Osteocyte (in vitro differentiated cells): ENCODE data around the gene AP5Z1. TPM values are rescaled to one million over a fixed set of nuclear protein-coding genes. Genes with fewer than 3 reads are reported as not detected.

Experiments used
- DNase-seq: peaks from one replicate; pipeline ENCODE4 v3.0.0; 2021; ENCODE audit warnings: mixed read lengths; ENCODE audit not compliant: unreplicated experiment; ENCODE audit errors: extremely low spot score
- H3K27ac Mint-ChIP-seq: one replicate; pipeline ENCODE4 v1.8.0; 2021; ENCODE audit warnings: mild to moderate bottlenecking, mixed read lengths; ENCODE audit not compliant: unreplicated experiment
- H3K27me3 Mint-ChIP-seq: one replicate; pipeline ENCODE4 v1.8.0; 2021; ENCODE audit warnings: mixed read lengths; ENCODE audit not compliant: unreplicated experiment
- H3K36me3 Mint-ChIP-seq: one replicate; pipeline ENCODE4 v1.8.0; 2021; ENCODE audit warnings: mixed read lengths; ENCODE audit not compliant: unreplicated experiment
- H3K4me1 Mint-ChIP-seq: one replicate; pipeline ENCODE4 v1.8.0; 2021; ENCODE audit warnings: mixed read lengths; ENCODE audit not compliant: unreplicated experiment
- H3K4me3 Mint-ChIP-seq: one replicate; pipeline ENCODE4 v1.8.0; 2021; ENCODE audit warnings: mild to moderate bottlenecking, moderate library complexity, mixed read lengths; ENCODE audit not compliant: unreplicated experiment
- H3K9me3 Mint-ChIP-seq: one replicate; pipeline ENCODE4 v1.8.0; 2021; ENCODE audit warnings: mixed read lengths; ENCODE audit not compliant: unreplicated experiment
- CTCF ChIP-seq: fragments of 200-600 bp; sonication (generic); IDR thresholded peaks from 2 replicates; pipeline ENCODE4 v1.5.0; 2021; ENCODE audit warnings: antibody characterized with exemption, mild to moderate bottlenecking, moderate library complexity
- total RNA-seq: library from RNA; stranded (reverse); gene quantifications from 2 replicates; pipeline ENCODE4 v1.2.1, GENCODE V29; 2021

AP5Z1 gene
- total RNA-seq, 1 donor from 2014 or later = 50.2 TPM

DNA sequence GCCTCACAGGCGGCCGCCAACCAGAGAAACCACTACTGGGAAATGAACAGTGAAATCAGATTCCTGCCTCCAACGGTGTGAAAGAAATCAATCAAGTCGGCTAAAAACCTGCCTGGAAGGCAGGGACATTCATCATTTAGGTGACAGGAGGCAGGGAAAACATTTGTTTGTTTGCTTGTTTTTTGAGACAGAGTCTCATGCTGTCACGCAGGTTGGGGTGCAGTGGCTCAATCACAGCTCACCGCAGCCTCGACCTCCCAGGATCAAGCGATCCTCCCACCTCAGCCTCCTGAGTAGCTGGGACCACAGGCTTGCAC, 30.5 kb downstream of the AP5Z1 start:
- no peaks in the 10 kb centered on the region for H3K9me3 Mint-ChIP-seq
- no peak overlapping the region for H3K4me3 Mint-ChIP-seq
- H3K36me3 Mint-ChIP-seq = no peaks in the 10 kb centered on the region
- no peak for TF ChIP-seq CTCF
- no peak overlapping the region for H3K27ac Mint-ChIP-seq
- no peaks in the 10 kb centered on the region for H3K4me1 Mint-ChIP-seq
- peaks cover 6% of the 10 kb centered on the region for H3K27me3 Mint-ChIP-seq
- no peak for DNase-seq

GRCh38 chr7:4806983-4807597, 31.7 kb downstream of the AP5Z1 start:
- H3K27ac Mint-ChIP-seq = no peak overlapping the region
- no peaks in the 10 kb centered on the region for H3K9me3 Mint-ChIP-seq
- no peaks in the 10 kb centered on the region for H3K36me3 Mint-ChIP-seq
- no peak for TF ChIP-seq CTCF
- H3K4me1 Mint-ChIP-seq = no peaks in the 10 kb centered on the region
- peaks cover 6% of the 10 kb centered on the region for H3K27me3 Mint-ChIP-seq
- no peak overlapping the region for H3K4me3 Mint-ChIP-seq
- no peak for DNase-seq

- no peak for TF ChIP-seq CTCF
Observed at GRCh38 chr7:4807598-4808016, 32.2 kb downstream of the AP5Z1 start.

GRCh38 chr7:4808026-4808425, 32.6 kb downstream of the AP5Z1 start:
- no peak overlapping the region for H3K27ac Mint-ChIP-seq
- H3K4me3 Mint-ChIP-seq = no peak overlapping the region

More at GRCh38 chr7:4807598-4808016, 32.2 kb downstream of the AP5Z1 start:
- DNase-seq = no peak
- Mint-ChIP-seq H3K27ac (no peak overlapping the region), H3K27me3 (peaks cover 6% of the 10 kb centered on the region), H3K4me1 (no peaks in the 10 kb centered on the region), H3K9me3 (peaks cover 1% of the 10 kb centered on the region), H3K4me3 (no peak overlapping the region), H3K36me3 (no peaks in the 10 kb centered on the region)

GRCh38 chr7:4808565-4808964, 33.1 kb downstream of the AP5Z1 start:
- Mint-ChIP-seq H3K27ac (no peak overlapping the region), H3K27me3 (peaks cover 6% of the 10 kb centered on the region), H3K4me3 (no peak overlapping the region), H3K9me3 (peaks cover 11% of the 10 kb centered on the region), H3K36me3 (no peaks in the 10 kb centered on the region), H3K4me1 (no peaks in the 10 kb centered on the region)
- DNase-seq = no peak
- TF ChIP-seq CTCF = no peak

More at GRCh38 chr7:4808026-4808425, 32.6 kb downstream of the AP5Z1 start:
- no peak for DNase-seq
- Mint-ChIP-seq H3K4me1 (no peaks in the 10 kb centered on the region), H3K36me3 (no peaks in the 10 kb centered on the region), H3K9me3 (peaks cover 5% of the 10 kb centered on the region), H3K27me3 (peaks cover 6% of the 10 kb centered on the region)
- no peak for TF ChIP-seq CTCF
